Urinary bladder (tissue), 2 donors: Measurements from ENCODE around the gene PIGX. TPM values are rescaled to one million over a fixed set of nuclear protein-coding genes. Genes with fewer than 3 reads are reported as not detected.

Experiments
- polyA plus RNA-seq: library from polyadenylated mRNA; stranded (reverse); fragments of 200-250 nt; gene quantifications from one replicate; pipeline ENCODE4 v1.2.3, GENCODE V29; 2013
- small RNA-seq: library from RNA; depleted of rRNA; stranded (forward); fragments of <200 nt; gene quantifications from one replicate; pipeline ENCODE3, GENCODE V24; 2014
- total RNA-seq: library from RNA; depleted of rRNA; stranded (reverse); fragments of >200 nt; gene quantifications from one replicate; pipeline ENCODE4 v1.2.3, GENCODE V29; 2014
- donor health status: healthy.

PIGX gene
- total and polyA plus RNA-seq, 2 donors = 18.4 to 30.6 TPM

Small RNA genes within 50 kb of the gene (small RNA-seq; reads per million reads assigned to genes)
- gene RNU4-89P (not detected), gene RNU6-42P (not detected), gene RNU6-646P (not detected)

Other genes with a start within 250 kb of the PIGX start
- 20.6 TPM for gene RNF168, start 208.6 kb upstream of the PIGX start, total RNA-seq
- gene RNF168, start 208.6 kb upstream of the PIGX start, polyA plus RNA-seq = 8.2 TPM
- not detected for gene SMCO1, start 197.0 kb upstream of the PIGX start, total RNA-seq
- gene SMCO1, start 197.0 kb upstream of the PIGX start, polyA plus RNA-seq = not detected
- 5.7 TPM for gene WDR53, start 143.8 kb upstream of the PIGX start, total RNA-seq
- 13.2 TPM for gene WDR53, start 143.8 kb upstream of the PIGX start, polyA plus RNA-seq
- 19.5 TPM for gene FBXO45, start 143.7 kb upstream of the PIGX start, total RNA-seq
- 6.0 TPM for gene FBXO45, start 143.7 kb upstream of the PIGX start, polyA plus RNA-seq
- 4.1 TPM for gene NRROS, start 72.7 kb upstream of the PIGX start, total RNA-seq
- 7.2 TPM for gene NRROS, start 72.7 kb upstream of the PIGX start, polyA plus RNA-seq
- gene CEP19, start 127 bp upstream of the PIGX start, total RNA-seq = 3.8 TPM
- 1.2 TPM for gene CEP19, start 127 bp upstream of the PIGX start, polyA plus RNA-seq
- 43.1 TPM for gene PAK2, start 27.5 kb downstream of the PIGX start, total RNA-seq
- gene PAK2, start 27.5 kb downstream of the PIGX start, polyA plus RNA-seq = 27.1 TPM
- 62.4 TPM for gene SENP5, start 155.5 kb downstream of the PIGX start, total RNA-seq
- 11.9 TPM for gene SENP5, start 155.5 kb downstream of the PIGX start, polyA plus RNA-seq
- gene NCBP2, start 230.2 kb downstream of the PIGX start, total RNA-seq = 38.8 TPM
- gene NCBP2, start 230.2 kb downstream of the PIGX start, polyA plus RNA-seq = 65.7 TPM